Pulmonary artery endothelial cell (primary cell): ENCODE results near the gene PBOV1. TPM values are rescaled to one million over a fixed set of nuclear protein-coding genes. Genes with fewer than 3 reads are reported as not detected.

Experiments
- total RNA-seq: library from RNA; depleted of rRNA; stranded (reverse); fragments of >200 nt; gene quantifications from 2 replicates; pipeline ENCODE4 v1.2.3, GENCODE V29; 2014

PBOV1 gene
- total RNA-seq, 1 donor from 2014 or later, result not detected

Other genes with a start within 250 kb of the PBOV1 start
- 19.0 and 23.7 TPM in 2 replicates for gene PERP, start 111.1 kb downstream of the PBOV1 start, total RNA-seq
- 7.1 and 8.2 TPM in 2 replicates for gene ARFGEF3, start 56.6 kb downstream of the PBOV1 start, total RNA-seq
- gene SMIM28, start 159.4 kb upstream of the PBOV1 start, total RNA-seq, result not detected in 2 replicates
- gene HEBP2, start 185.7 kb upstream of the PBOV1 start, total RNA-seq, result 50.8 and 58.2 TPM in 2 replicates